Spinal cord (tissue), 10 donors: ENCODE measurements around the gene MON2. TPM values are rescaled to one million over a fixed set of nuclear protein-coding genes. Genes with fewer than 3 reads are reported as not detected.
A peak's percentile ranks its signal among the peaks of the same experiment; 100 is the strongest.

Experiments used
- DNase-seq, 6 donors: peaks; one replicate each; pipeline versions ENCODE4 v3.0.0 to v3.0.0-alpha.2; 2013 to 2015; ENCODE audit warnings: low spot score in 6 of 6, low read depth in 4 of 6
- H3K27ac ChIP-seq: one replicate; pipeline ENCODE4 v1.5.1; 2013; ENCODE audit warnings: low read depth, low read length, control low read depth
- H3K27me3 ChIP-seq: one replicate; pipeline ENCODE4 v1.6.1; 2013; ENCODE audit warnings: low read length; ENCODE audit not compliant: control insufficient read depth, insufficient read depth
- H3K36me3 ChIP-seq: one replicate; pipeline ENCODE4 v1.6.1; 2013; ENCODE audit warnings: low read length; ENCODE audit not compliant: control insufficient read depth, insufficient read depth
- H3K4me1 ChIP-seq: one replicate; pipeline ENCODE4 v1.6.1; 2013; ENCODE audit warnings: low read length; ENCODE audit not compliant: control insufficient read depth, insufficient read depth
- H3K4me3 ChIP-seq: one replicate; pipeline ENCODE4 v1.5.1; 2013; ENCODE audit warnings: low read depth, low read length, control low read depth
- H3K9me3 ChIP-seq: one replicate; pipeline ENCODE4 v1.6.1; 2013; ENCODE audit warnings: low read length; ENCODE audit not compliant: control insufficient read depth, insufficient read depth
- WGBS: methylation state at CpG from one replicate; pipeline ENCODE4 v1.1.5; 2013; ENCODE audit warnings: missing lambda C conversion rate; ENCODE audit not compliant: insufficient coverage; 5-methylcytosine and 5-hydroxymethylcytosine counted together
- polyA plus RNA-seq, 2 donors: library from polyadenylated mRNA; unstranded; fragments of 120-200 nt; gene quantifications; one replicate each; pipeline ENCODE4 v1.2.1, GENCODE V29; 2013; ENCODE audit not compliant: insufficient read length in 2 of 2
- total RNA-seq, 2 donors: library from RNA; depleted of rRNA in 1 of 2; stranded (reverse); fragments of 120-200 nt in 1 of 2; fragments of >200 nt in 1 of 2; gene quantifications; one replicate each; pipeline versions ENCODE4 v1.2.3 to v1.2.4, GENCODE V29; 2013 to 2014
- donor health status: healthy.

The MON2 gene
- total and polyA plus RNA-seq, 4 donors, result 42.9 to 130 (median 45.8) TPM

- Histone ChIP-seq H3K9me3 (no peaks in the 10 kb centered on the region), H3K4me1 (no peaks in the 10 kb centered on the region), H3K27ac (no peak overlapping the region), H3K27me3 (no peaks in the 10 kb centered on the region), H3K36me3 (no peaks in the 10 kb centered on the region), H3K4me3 (no peak overlapping the region)
- no peak for DNase-seq
- 75% methylated on average over 5 of the region's 8 CpGs for WGBS
These were observed 154.5 kb downstream of the MON2 start for GRCh38 chr12:62621101-62621638.

- Histone ChIP-seq H3K36me3 (no peaks in the 10 kb centered on the region), H3K4me3 (no peak overlapping the region), H3K9me3 (no peaks in the 10 kb centered on the region), H3K27ac (no peak overlapping the region), H3K27me3 (no peaks in the 10 kb centered on the region), H3K4me1 (no peaks in the 10 kb centered on the region)
- 40% methylated on average over 1 of the region's 2 CpGs for WGBS
- no peak for DNase-seq
These were observed 155.6 kb downstream of the MON2 start for GRCh38 chr12:62622177-62622576.

DNA sequence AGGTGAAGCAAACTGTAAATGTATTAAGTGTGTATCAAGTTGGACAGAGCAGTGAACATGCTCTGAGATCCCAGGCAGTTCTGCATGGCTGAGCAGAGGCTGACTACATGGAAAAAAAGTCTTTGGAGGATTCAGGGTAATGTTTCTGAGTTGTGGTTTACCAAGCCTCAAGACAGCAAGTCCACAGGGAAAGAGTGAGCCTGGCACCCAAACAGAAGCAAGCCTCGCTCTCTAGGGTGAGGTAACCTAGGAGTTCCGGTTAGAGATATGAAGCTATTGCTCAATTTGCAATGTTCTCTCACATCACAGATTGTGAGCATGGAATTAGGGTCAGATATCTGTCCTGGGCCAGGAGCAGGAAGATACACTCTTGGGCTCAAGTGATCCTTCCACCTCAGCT lies 158.6 kb downstream of the MON2 start:
- peaks cover 3% of the 10 kb centered on the region for H3K4me1 ChIP-seq

GRCh38 chr12:62627181-62627580 lies 160.6 kb downstream of the MON2 start:
- Histone ChIP-seq H3K36me3 (no peaks in the 10 kb centered on the region), H3K27ac (no peak overlapping the region), H3K9me3 (no peaks in the 10 kb centered on the region), H3K27me3 (no peaks in the 10 kb centered on the region), H3K4me1 (peaks cover 12% of the 10 kb centered on the region), H3K4me3 (no peak overlapping the region)
- DNase-seq, result no peak
- WGBS, result no CpG with 5 or more reads among the region's 2 CpGs

More for the DNA sequence above, 158.6 kb downstream of the MON2 start:
- WGBS, result 100% methylated on average over 1 of the region's 2 CpGs
- DNase-seq, result no peak
- H3K27ac ChIP-seq, result no peak overlapping the region
- no peaks in the 10 kb centered on the region for H3K27me3 ChIP-seq
- no peaks in the 10 kb centered on the region for H3K36me3 ChIP-seq
- H3K9me3 ChIP-seq, result no peaks in the 10 kb centered on the region
- no peak overlapping the region for H3K4me3 ChIP-seq

GRCh38 chr12:62629413-62629812 lies 162.8 kb downstream of the MON2 start:
- no peaks in the 10 kb centered on the region for H3K36me3 ChIP-seq
- H3K27ac ChIP-seq, result no peak overlapping the region
- WGBS, result 25% methylated on average over 4 of the region's 4 CpGs
- H3K4me3 ChIP-seq, result no peak overlapping the region
- no peaks in the 10 kb centered on the region for H3K27me3 ChIP-seq
- peaks cover 25% of the 10 kb centered on the region for H3K4me1 ChIP-seq
- DNase-seq, result no peak
- no peaks in the 10 kb centered on the region for H3K9me3 ChIP-seq

- H3K9me3 ChIP-seq, result no peaks in the 10 kb centered on the region
- H3K27ac ChIP-seq, result no peak overlapping the region
- WGBS, result 55% methylated on average over 3 of the region's 5 CpGs
- DNase-seq, result peak in 1 of 6 donors; percentile 57
- H3K4me1 ChIP-seq, result peaks cover 25% of the 10 kb centered on the region
- no peaks in the 10 kb centered on the region for H3K36me3 ChIP-seq
- H3K4me3 ChIP-seq, result no peak overlapping the region
- no peaks in the 10 kb centered on the region for H3K27me3 ChIP-seq
These were observed 163.5 kb downstream of the MON2 start for GRCh38 chr12:62629971-62630739.

DNA sequence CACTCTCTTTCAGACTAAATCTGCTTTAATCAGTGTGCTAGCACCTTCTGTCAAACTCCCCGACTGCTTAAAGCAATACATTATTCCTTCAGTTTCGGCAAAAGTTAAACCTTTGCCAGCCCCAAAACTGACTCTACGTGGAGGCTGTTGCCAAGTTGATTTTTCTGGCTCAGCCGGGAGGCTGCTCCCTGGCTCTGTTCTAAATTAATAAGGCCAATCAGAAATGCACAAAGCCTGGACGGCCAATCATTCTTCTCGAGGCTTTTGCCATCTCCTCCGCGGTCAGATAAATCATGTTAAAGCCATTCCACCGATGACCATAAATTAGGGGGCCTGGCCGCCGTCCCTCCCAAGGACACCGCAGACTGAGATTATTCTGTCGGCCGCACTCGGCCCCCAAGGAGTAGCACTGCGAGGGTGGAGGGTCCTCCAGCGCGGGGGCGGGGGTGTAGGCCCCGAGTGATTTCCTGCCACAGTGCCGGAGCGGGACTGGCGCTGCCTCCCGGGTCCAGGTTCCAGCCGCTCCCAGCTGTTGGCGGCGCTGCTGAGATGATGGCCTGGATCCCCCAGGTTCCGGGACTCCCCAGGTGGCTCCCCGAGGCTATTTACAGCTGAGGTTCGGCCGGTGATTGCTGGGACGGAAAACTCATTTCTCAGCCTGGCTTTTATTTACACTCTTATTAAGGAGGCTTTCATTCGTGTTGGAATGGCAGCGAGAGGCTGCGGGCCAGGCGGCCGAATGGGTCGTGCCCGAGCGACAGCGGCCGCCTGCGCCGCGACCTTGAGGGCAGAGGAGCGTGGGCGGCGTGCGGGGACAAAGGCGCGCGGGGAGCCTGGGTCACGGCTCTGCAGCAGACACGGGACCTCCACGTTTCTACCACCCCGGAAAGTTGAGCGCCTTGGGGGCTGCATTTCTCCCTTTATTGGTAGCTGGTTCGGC lies 165.1 kb downstream of the MON2 start:
- H3K36me3 ChIP-seq, result no peaks in the 10 kb centered on the region
- under 1% methylated on average over 57 of the region's 58 CpGs for WGBS
- no peaks in the 10 kb centered on the region for H3K27me3 ChIP-seq
- H3K27ac ChIP-seq, result peak overlapping the region; percentile 74
- H3K4me1 ChIP-seq, result peaks cover 25% of the 10 kb centered on the region
- peak overlapping the region; percentile 53 for H3K4me3 ChIP-seq
- peak in 4 of 6 donors; percentile 28 to 88 (median 65) for DNase-seq
- H3K9me3 ChIP-seq, result no peaks in the 10 kb centered on the region

DNA sequence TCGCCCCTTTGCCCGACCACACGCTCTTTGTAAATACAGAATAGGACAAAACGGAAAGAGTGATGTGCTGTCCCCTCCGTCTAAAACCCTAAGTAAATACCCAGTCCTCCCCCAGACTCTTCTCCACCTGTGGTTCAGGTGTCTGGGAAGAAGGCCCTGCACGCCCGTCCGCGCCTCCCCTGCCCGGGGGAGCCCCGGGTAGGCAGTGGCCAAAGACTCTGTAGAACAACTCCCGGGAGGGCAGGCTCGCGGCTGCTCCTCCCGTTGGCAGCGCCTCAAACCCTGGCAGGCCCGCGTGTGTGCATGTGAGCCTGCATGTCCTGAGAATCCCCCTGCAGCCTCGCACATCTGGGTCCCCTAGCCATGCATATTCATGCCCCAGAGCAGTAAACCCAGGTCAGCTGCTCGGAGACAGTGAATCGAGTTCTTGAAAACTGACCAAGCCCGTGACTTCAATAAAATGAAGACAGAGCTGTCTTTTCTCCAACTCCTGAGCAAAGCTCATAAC lies 165.8 kb downstream of the MON2 start:
- H3K36me3 ChIP-seq, result no peaks in the 10 kb centered on the region
- no peaks in the 10 kb centered on the region for H3K9me3 ChIP-seq
- peak overlapping the region; percentile 74 for H3K27ac ChIP-seq
- peaks cover 25% of the 10 kb centered on the region for H3K4me1 ChIP-seq
- no peaks in the 10 kb centered on the region for H3K27me3 ChIP-seq
- H3K4me3 ChIP-seq, result peak overlapping the region; percentile 53
- peak in 3 of 6 donors; percentile 39 to 87 (median 82) for DNase-seq
- under 1% methylated on average over 17 of the region's 22 CpGs for WGBS

- DNase-seq, result no peak
- Histone ChIP-seq H3K27me3 (no peaks in the 10 kb centered on the region), H3K9me3 (no peaks in the 10 kb centered on the region), H3K27ac (no peak overlapping the region), H3K4me1 (peaks cover 21% of the 10 kb centered on the region), H3K4me3 (no peak overlapping the region), H3K36me3 (no peaks in the 10 kb centered on the region)
- no CpG with 5 or more reads among the region's 1 CpG for WGBS
These were observed 169.0 kb downstream of the MON2 start for GRCh38 chr12:62635649-62636048.
